Ectodermal cell (in vitro differentiated cells): ENCODE data around the gene SYNGAP1.

Source experiments
- H3K27ac ChIP-seq: 2 replicates; pipeline ENCODE4 v1.7.0; 2013; ENCODE audit warnings: mild to moderate bottlenecking, low read depth, low read length; ENCODE audit not compliant: insufficient read depth, poor library complexity, severe bottlenecking
- H3K27me3 ChIP-seq: 2 replicates; pipeline ENCODE4 v1.7.0; 2013; ENCODE audit warnings: mild to moderate bottlenecking, low read length; ENCODE audit not compliant: insufficient read depth, control insufficient read depth, poor library complexity, severe bottlenecking
- H3K36me3 ChIP-seq: one replicate; pipeline ENCODE4 v1.7.0; 2013; ENCODE audit warnings: low read length; ENCODE audit not compliant: control insufficient read depth, insufficient read depth
- H3K4me1 ChIP-seq: one replicate; pipeline ENCODE4 v1.7.0; 2013; ENCODE audit warnings: low read length; ENCODE audit not compliant: control insufficient read depth, insufficient read depth
- H3K4me3 ChIP-seq: 2 replicates; pipeline ENCODE4 v1.7.0; 2013; ENCODE audit warnings: low read depth, low read length, control low read depth; ENCODE audit not compliant: insufficient read depth
- H3K9me3 ChIP-seq: 2 replicates; pipeline ENCODE4 v1.7.0; 2013; ENCODE audit warnings: mild to moderate bottlenecking, low read length, moderate library complexity; ENCODE audit not compliant: control insufficient read depth
- WGBS, 2 experiments: methylation state at CpG; one replicate each; pipeline ENCODE4 v1.1.7; 2013; ENCODE audit warnings: missing lambda C conversion rate in 2 of 2; 5-methylcytosine and 5-hydroxymethylcytosine counted together

The SYNGAP1 gene

DNA sequence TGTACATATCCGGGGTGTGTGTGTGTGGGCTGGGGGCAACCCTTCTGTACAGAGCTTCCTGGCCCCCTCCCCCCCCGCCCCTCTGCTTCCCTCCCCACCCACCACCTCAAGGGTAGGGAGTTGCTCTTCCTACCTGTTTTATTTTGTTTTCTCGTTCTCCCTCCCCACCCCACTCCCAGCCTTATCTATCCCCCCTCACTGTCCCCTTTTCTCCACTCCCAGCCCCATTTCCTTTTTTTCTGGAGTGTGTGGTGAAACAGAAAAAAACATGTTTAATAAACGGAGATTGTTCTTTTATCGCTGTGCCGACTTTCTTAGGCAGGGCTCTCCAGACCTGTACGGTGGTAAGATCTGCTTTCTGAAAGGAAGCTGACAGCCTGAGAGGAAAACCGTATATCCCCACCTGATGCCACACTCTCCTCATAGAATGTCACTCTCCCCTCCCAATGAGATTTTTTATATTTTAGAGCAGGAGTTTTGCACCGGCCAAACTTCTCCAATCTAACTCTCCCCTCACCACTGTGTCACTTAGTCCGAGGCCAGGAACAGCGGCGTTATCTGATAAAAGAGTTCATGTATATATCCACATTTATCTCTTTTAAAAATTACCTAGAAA, 33.6 kb downstream of the SYNGAP1 start:
- 67 to 69% methylated on average over 7 to 10 of the region's 12 CpGs for WGBS, 2 experiments
- peaks cover 9% of the 10 kb centered on the region for H3K4me1 ChIP-seq
- peak overlapping the region; percentile 57 for H3K4me3 ChIP-seq
- H3K27ac ChIP-seq, result peak overlapping the region; percentile 38
- H3K9me3 ChIP-seq, result no peaks in the 10 kb centered on the region
- no peaks in the 10 kb centered on the region for H3K27me3 ChIP-seq
- peaks cover 8% of the 10 kb centered on the region for H3K36me3 ChIP-seq

DNA sequence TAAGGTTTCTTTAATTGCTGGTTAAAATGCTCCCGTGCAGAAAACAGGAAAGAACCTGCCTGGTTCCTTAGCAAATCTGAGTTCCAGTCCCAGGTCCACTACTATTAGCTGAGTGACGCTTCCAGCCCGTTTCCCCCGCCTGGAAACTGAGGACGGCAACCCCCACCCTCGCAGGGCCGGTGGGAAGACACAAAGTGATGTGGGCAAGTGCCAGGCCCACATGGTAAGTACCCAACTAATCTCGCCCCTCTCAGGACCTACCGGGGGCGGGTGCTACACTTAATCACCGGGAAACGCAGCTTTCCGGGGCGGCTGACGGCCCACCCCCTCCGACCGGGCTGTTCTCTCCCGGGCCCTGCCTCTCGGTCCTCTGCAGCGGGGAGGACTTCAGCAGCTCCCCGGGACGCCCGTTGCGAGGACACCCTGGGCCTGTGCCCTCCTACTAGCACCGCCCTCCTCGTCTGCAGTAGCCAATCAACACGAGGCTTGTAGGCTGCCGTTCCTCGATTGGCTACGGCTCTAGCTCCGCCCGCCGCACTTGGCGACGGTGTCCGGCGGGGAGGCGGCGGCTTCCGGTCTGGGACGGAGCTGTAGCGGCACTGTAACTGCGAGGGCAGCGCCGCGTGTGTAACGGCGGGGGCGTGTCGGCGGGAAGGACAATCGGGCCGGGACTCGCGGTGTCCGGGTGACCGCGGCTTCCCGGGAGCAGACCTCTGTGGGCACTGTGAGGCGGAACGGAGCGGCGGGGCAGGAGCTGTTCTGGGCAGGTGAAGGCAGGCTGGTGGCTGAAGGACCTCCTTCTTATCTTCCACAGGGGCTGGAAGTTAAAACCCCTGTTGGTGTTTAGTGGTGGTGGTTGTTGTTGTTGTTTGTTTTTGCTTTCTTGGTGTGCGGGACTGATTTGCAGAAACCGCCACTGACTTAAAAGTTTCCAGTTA, 34.4 kb downstream of the SYNGAP1 start, which contains the start of gene ZBTB9:
Gene ZBTB9 (plus strand): TSS at position 568 of the 938 bp plus-strand sequence. CDS start 525 bp downstream, outside the sequence.
- H3K9me3 ChIP-seq, result no peaks in the 10 kb centered on the region
- H3K36me3 ChIP-seq, result peaks cover 3% of the 10 kb centered on the region
- 0 to 1% methylated on average over 65 of the region's 65 CpGs for WGBS, 2 experiments
- H3K27me3 ChIP-seq, result no peaks in the 10 kb centered on the region
- peak within 1 kb of the TSS; percentile 38 for H3K27ac ChIP-seq
- H3K4me1 ChIP-seq, result peaks cover 9% of the 10 kb centered on the region
- peak within 1 kb of the TSS; percentile 57 for H3K4me3 ChIP-seq

DNA sequence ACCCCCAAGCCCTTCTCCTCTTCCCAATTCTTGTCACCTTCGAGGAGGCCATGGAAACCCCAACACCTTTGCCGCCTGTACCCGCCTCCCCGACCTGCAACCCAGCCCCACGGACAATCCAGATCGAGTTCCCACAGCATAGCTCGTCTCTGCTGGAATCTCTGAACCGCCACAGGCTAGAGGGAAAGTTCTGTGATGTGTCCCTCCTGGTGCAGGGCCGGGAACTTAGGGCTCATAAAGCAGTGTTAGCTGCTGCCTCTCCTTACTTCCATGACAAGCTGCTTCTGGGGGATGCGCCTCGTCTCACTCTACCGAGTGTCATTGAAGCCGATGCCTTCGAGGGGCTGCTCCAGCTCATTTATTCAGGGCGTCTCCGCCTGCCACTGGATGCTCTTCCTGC, 35.2 kb downstream of the SYNGAP1 start:
- Histone ChIP-seq H3K4me1 (peaks cover 9% of the 10 kb centered on the region), H3K9me3 (no peaks in the 10 kb centered on the region), H3K36me3 (peaks cover 3% of the 10 kb centered on the region), H3K27me3 (no peaks in the 10 kb centered on the region), H3K4me3 (peak overlapping the region; percentile 57), H3K27ac (no peak overlapping the region)
- 67 to 69% methylated on average over 16 of the region's 16 CpGs for WGBS, 2 experiments

DNA sequence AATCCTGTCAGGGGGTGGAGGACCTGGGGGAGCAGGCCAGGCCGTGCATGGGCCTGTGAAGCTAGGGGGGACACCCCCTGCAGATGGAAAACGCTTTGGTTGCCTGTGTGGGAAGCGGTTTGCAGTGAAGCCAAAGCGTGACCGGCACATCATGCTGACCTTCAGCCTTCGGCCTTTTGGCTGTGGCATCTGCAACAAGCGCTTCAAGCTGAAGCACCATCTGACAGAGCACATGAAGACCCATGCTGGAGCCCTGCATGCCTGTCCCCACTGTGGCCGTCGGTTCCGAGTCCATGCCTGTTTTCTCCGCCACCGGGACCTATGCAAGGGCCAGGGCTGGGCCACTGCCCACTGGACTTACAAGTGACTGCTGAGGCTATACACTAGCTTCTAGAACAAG, 36.3 kb downstream of the SYNGAP1 start:
- Histone ChIP-seq H3K36me3 (peaks cover 3% of the 10 kb centered on the region), H3K27me3 (no peaks in the 10 kb centered on the region), H3K4me3 (no peak overlapping the region), H3K4me1 (peaks cover 9% of the 10 kb centered on the region), H3K27ac (no peak overlapping the region), H3K9me3 (no peaks in the 10 kb centered on the region)
- WGBS, 2 experiments, result 95 to 97% methylated on average over 12 of the region's 12 CpGs

DNA sequence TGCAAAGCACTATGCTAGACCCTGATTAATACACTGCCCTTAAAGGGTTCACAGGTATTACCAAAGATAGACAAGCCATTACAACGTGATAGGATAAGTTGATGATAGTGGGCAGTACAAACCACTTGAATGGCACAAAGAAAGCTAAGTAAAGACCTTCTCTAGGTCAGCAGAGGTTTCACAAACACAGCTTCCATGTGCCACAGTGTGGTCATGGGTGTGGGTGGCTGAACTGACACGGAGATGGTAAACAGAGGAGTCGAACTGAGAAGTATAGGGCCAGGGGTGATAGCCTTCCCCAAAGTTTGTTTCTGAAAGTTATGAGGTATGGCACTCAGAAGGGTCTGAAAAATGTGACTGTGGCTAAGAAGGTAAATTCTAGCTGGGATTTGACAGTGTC, 38.8 kb downstream of the SYNGAP1 start:
- peaks cover 3% of the 10 kb centered on the region for H3K36me3 ChIP-seq
- no peak overlapping the region for H3K4me3 ChIP-seq
- no peaks in the 10 kb centered on the region for H3K9me3 ChIP-seq
- peaks cover 3% of the 10 kb centered on the region for H3K4me1 ChIP-seq
- no peak overlapping the region for H3K27ac ChIP-seq
- WGBS, 2 experiments, result 87 to 90% methylated on average over 3 of the region's 3 CpGs
- H3K27me3 ChIP-seq, result no peaks in the 10 kb centered on the region

DNA sequence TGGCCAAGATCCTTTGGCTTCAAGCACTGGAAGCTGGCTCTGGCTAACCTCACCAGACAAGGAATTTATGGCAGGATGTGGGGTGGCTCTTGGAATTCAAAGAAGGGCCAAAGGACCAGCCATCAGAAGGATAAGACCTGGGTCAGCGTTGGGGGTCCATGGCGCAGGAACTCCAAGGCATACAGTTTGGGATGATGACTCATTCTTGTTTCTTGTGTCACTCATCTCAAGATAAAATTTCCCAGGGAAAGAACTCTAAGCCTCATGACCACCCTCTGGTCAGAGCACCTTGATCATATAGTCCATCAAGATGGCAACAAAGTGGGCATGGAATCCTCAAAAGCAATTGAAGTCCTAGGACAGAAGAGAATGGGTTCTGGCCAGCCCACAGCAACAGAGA, 39.4 kb downstream of the SYNGAP1 start:
- Histone ChIP-seq H3K4me1 (no peaks in the 10 kb centered on the region), H3K36me3 (peaks cover 3% of the 10 kb centered on the region), H3K27me3 (no peaks in the 10 kb centered on the region), H3K27ac (no peak overlapping the region), H3K4me3 (no peak overlapping the region), H3K9me3 (no peaks in the 10 kb centered on the region)
- 90% methylated on average over 2 of the region's 2 CpGs for WGBS, 2 experiments

DNA sequence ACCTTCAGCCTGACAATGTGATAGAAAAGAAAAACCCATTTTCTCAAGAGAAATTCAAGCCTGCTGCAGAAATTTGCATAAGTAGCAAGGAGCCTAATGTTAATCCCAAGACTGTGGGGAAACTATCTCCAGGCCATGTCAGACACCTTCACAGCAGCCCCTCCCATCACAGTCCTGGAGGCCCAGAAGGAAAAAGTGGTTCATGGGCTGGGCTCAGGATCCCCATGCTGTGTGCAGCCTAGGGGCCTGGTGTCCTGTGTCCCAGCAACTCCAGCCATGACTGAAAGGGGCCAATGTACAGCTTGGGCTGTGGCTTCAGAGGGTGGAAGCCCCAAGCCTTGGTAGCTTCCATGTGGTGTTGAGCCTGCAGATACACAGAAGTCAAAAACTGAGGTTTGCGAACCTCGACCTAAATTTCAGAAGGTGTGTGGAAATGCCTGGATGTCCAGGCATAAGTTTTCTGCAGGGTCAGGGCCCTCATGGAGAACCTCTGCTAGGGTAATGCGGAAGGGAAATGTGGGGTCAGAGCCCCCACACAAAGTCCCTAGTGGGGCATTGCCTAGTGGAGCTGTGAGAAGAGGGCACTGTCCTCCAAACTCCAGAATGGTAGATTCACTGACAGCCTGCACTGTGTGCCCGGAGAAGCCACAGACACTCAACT, 46.3 kb downstream of the SYNGAP1 start:
- Histone ChIP-seq H3K9me3 (no peaks in the 10 kb centered on the region), H3K36me3 (no peaks in the 10 kb centered on the region), H3K4me1 (no peaks in the 10 kb centered on the region), H3K27me3 (no peaks in the 10 kb centered on the region), H3K4me3 (no peak overlapping the region), H3K27ac (no peak overlapping the region)
- 94% methylated on average over 4 of the region's 4 CpGs for WGBS, 2 experiments

DNA sequence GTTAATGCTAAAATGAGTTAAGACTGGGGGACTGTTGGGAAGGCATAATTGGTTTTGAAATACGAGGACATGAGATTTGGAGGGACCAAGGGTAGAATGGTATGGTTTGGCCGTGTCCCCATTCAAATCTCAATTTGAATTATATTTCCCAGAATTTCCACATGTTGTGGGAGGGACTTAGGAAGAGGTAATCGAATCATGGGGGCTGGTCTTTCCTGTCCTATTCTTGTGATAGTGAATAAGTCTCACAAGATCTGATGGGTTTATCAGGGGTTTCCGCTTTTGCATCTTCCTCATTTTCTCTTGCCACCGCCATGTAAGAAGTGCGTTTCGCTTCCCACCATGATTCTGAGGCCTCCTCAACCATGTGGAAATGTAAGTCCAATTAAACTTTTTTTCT, 47.2 kb downstream of the SYNGAP1 start:
- H3K4me1 ChIP-seq, result no peaks in the 10 kb centered on the region
- WGBS, 2 experiments, result 90 to 94% methylated on average over 6 to 7 of the region's 7 CpGs

DNA sequence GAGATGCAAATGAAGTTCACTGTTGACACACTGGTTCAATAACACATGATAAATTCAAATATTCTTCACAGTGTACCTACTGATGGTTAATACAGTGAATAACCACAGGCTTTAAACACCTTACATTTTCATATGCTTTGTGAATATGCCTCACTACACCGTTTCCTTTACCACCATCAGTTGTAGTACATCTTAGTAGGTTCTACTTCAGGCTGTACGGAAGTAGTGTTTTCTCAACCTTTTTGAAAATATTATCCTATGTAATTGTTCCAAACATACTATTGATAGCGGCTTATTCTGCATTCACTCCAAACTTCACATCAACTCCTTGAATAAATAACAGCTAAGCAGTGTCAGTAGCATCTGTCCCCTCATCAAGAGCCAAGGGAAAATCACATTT, 49.8 kb downstream of the SYNGAP1 start:
- Histone ChIP-seq H3K4me3 (no peak overlapping the region), H3K27ac (no peak overlapping the region), H3K27me3 (no peaks in the 10 kb centered on the region), H3K9me3 (no peaks in the 10 kb centered on the region), H3K36me3 (no peaks in the 10 kb centered on the region), H3K4me1 (no peaks in the 10 kb centered on the region)
- 87 to 96% methylated on average over 3 of the region's 3 CpGs for WGBS, 2 experiments

More for the DNA sequence above, 47.2 kb downstream of the SYNGAP1 start:
- H3K27me3 ChIP-seq, result no peaks in the 10 kb centered on the region
- no peaks in the 10 kb centered on the region for H3K9me3 ChIP-seq
- no peak overlapping the region for H3K4me3 ChIP-seq
- no peaks in the 10 kb centered on the region for H3K36me3 ChIP-seq
- H3K27ac ChIP-seq, result no peak overlapping the region

DNA sequence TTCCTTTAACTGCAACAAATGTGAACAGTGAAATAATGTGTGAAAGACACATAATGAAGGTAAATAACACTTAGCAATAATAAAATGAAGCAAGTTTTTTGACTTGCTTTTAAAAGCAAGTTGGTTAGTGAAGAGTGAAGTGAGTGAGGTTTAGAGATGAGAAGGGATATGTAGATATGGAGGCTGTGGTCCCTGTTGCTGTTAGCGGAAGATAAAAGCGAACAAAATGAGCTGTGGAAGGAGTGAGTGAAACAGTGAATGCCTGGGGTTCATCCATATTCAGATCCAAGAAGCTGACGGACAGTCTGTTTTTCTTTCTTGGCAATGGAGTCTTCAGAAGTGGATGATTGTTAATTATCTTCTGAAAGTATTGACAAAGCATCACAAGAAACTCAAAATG, 58.0 kb downstream of the SYNGAP1 start:
- Histone ChIP-seq H3K4me3 (no peak overlapping the region), H3K27me3 (no peaks in the 10 kb centered on the region), H3K27ac (no peak overlapping the region), H3K36me3 (no peaks in the 10 kb centered on the region), H3K4me1 (no peaks in the 10 kb centered on the region), H3K9me3 (no peaks in the 10 kb centered on the region)
- 89 to 97% methylated on average over 3 of the region's 3 CpGs for WGBS, 2 experiments
